Gastrocnemius medialis (tissue), 4 donors: ENCODE data around the gene CDKN1C. TPM values are rescaled to one million over a fixed set of nuclear protein-coding genes. Genes with fewer than 3 reads are reported as not detected.

Experiments used
- ATAC-seq, 2 donors: fragments of 150-250 bp; one replicate each; pipeline ENCODE4 v1.9.1; 2016
- DNase-seq, 2 donors: peaks; one replicate each; pipeline ENCODE4 v3.0.0-alpha.2; 2019
- H3K27ac ChIP-seq, 4 donors: fragments of 200-600 bp; sonication (generic); 1 replicate in 1 of 4; 2 replicates in 3 of 4; pipeline ENCODE4 v1.5.1; 2016 to 2018; ENCODE audit warnings: mild to moderate bottlenecking in 2 of 4, moderate library complexity in 1 of 4
- H3K27me3 ChIP-seq, 3 donors: fragments of 200-600 bp; sonication (generic) in 2 of 3; 1 replicate in 1 of 3; 2 replicates in 2 of 3; pipeline versions ENCODE4 v1.5.1 to v1.6.0; 2016 to 2019; ENCODE audit warnings: mild to moderate bottlenecking in 1 of 3, moderate library complexity in 1 of 3
- H3K36me3 ChIP-seq, 2 donors: fragments of 200-600 bp; sonication (generic) in 1 of 2; one replicate each; pipeline ENCODE4 v1.5.1; 2017 to 2018
- H3K4me1 ChIP-seq, 2 donors: fragments of 200-600 bp; sonication (generic) in 1 of 2; one replicate each; pipeline ENCODE4 v1.5.1; 2016 to 2017; ENCODE audit warnings: mild to moderate bottlenecking in 2 of 2
- H3K4me3 ChIP-seq, 4 donors: fragments of 200-600 bp; sonication (generic) in 3 of 4; 1 replicate in 1 of 4; 2 replicates in 3 of 4; pipeline ENCODE4 v1.5.1; 2016 to 2019; ENCODE audit warnings: mild to moderate bottlenecking in 2 of 4
- H3K9me3 ChIP-seq, 3 donors: fragments of 200-600 bp; sonication (generic) in 2 of 3; 1 replicate in 1 of 3; 2 replicates in 2 of 3; pipeline ENCODE4 v1.5.1; 2016 to 2019
- CTCF ChIP-seq, 5 experiments: fragments of 450-650 bp in 3 of 5; fragments of 200-600 bp in 2 of 5; sonication (generic) in 2 of 5; IDR thresholded peaks in 4 of 5; conservative IDR thresholded peaks in 1 of 5; 1 replicate in 4 of 5; 2 replicates in 1 of 5; pipeline ENCODE4 v1.5.1; 2016 to 2019; ENCODE audit warnings: antibody characterized with exemption in 5 of 5, mild to moderate bottlenecking in 3 of 5, moderate library complexity in 3 of 5
- POLR2A ChIP-seq, 2 donors: fragments of 450-650 bp; IDR thresholded peaks; one replicate each; pipeline ENCODE4 v1.6.1; 2017; ENCODE audit warnings: antibody characterized with exemption in 2 of 2, mild to moderate bottlenecking in 2 of 2, moderate library complexity in 2 of 2
- in situ Hi-C, 4 donors: fragments of 200-750 bp; cut with MboI; loops; one replicate each; pipeline versions ENCODE4 v1.15.0 to v1.8.0; 2017; ENCODE audit warnings: low sequenced_read_pairs in 4 of 4
- intact Hi-C: fragments of 100-400 bp; cut with DNase I; formaldehyde crosslinking; loops from one replicate; pipeline ENCODE4 v1.15.1; 2023; ENCODE audit warnings: low total_unique reads
- total RNA-seq, 4 donors: library from RNA; depleted of rRNA; stranded (reverse); fragments of >200 nt; gene quantifications; one replicate each; pipeline versions ENCODE4 v1.1.0 to v1.2.3, GENCODE V29; 2016

CDKN1C gene
- total RNA-seq, 4 donors from 2014 or later: 22.0 to 56.9 (median 38.5) TPM

GRCh38 chr11:2844996-2845395 is 40.6 kb downstream of the CDKN1C start:
- no peaks in the 10 kb centered on the region for H3K9me3 ChIP-seq
- intact Hi-C loops: no loop called here
- no peak for ATAC-seq
- H3K36me3 ChIP-seq: no peaks in the 10 kb centered on the region
- no peak overlapping the region for H3K4me3 ChIP-seq
- in situ Hi-C loops: no loop called here
- H3K4me1 ChIP-seq: no peaks in the 10 kb centered on the region
- TF ChIP-seq POLR2A (IDR thresholded peaks at IDR 0.05): no peak
- no peak for TF ChIP-seq CTCF (IDR thresholded peaks at IDR 0.05 in 4 of 5, conservative IDR thresholded peaks at IDR 0.05 in 1 of 5)
- no peaks in the 10 kb centered on the region for H3K27me3 ChIP-seq
- DNase-seq: no peak
- H3K27ac ChIP-seq: no peak overlapping the region

GRCh38 chr11:2844116-2844842 is 41.3 kb downstream of the CDKN1C start:
- in situ Hi-C loops: no loop called here
- H3K36me3 ChIP-seq: no peaks in the 10 kb centered on the region
- TF ChIP-seq POLR2A (IDR thresholded peaks at IDR 0.05) (no peak), CTCF (IDR thresholded peaks at IDR 0.05 in 4 of 5, conservative IDR thresholded peaks at IDR 0.05 in 1 of 5) (no peak)
- H3K4me1 ChIP-seq: no peaks in the 10 kb centered on the region
- H3K27me3 ChIP-seq: no peaks in the 10 kb centered on the region
- H3K27ac ChIP-seq: no peak overlapping the region
- DNase-seq (no peak), ATAC-seq (no peak)
- H3K9me3 ChIP-seq: no peaks in the 10 kb centered on the region
- intact Hi-C loops: no loop called here
- no peak overlapping the region for H3K4me3 ChIP-seq

DNA sequence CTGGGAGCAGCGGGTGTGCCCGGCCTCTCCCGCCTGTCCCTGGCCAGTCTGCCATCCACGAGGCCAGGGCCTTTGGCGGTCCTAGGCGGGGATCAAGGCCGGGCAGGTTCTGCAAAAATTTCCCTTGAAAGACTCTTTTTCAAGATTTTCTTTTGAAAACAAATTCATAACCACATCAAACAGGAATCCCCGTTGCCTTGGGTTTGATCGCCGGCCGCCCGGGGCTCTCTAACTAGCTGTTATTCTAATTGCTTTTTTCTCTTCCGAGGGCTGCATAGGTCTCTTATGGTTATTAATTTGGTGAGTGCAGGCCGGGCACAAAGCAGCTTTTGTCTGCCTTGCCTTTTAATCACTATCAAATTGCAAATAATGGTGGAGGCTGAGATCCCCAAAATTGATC is 42.0 kb downstream of the CDKN1C start:
- Histone ChIP-seq H3K27me3 (no peaks in the 10 kb centered on the region), H3K4me1 (no peaks in the 10 kb centered on the region), H3K27ac (no peak overlapping the region), H3K4me3 (no peak overlapping the region), H3K9me3 (no peaks in the 10 kb centered on the region), H3K36me3 (no peaks in the 10 kb centered on the region)
- ATAC-seq (no peak), DNase-seq (no peak)
- intact Hi-C loops (no loop called here), in situ Hi-C loops (no loop called here)
- TF ChIP-seq POLR2A (IDR thresholded peaks at IDR 0.05) (no peak), CTCF (IDR thresholded peaks at IDR 0.05 in 4 of 5, conservative IDR thresholded peaks at IDR 0.05 in 1 of 5) (no peak)

- Histone ChIP-seq H3K4me3 (no peak overlapping the region), H3K27ac (no peak overlapping the region), H3K36me3 (no peaks in the 10 kb centered on the region), H3K4me1 (no peaks in the 10 kb centered on the region), H3K9me3 (no peaks in the 10 kb centered on the region), H3K27me3 (no peaks in the 10 kb centered on the region)
- in situ Hi-C loops: no loop called here
- ATAC-seq: no peak
- no peak for TF ChIP-seq CTCF (IDR thresholded peaks at IDR 0.05 in 4 of 5, conservative IDR thresholded peaks at IDR 0.05 in 1 of 5)
- no peak for TF ChIP-seq POLR2A (IDR thresholded peaks at IDR 0.05)
- DNase-seq: no peak
- intact Hi-C loops: no loop called here
Observed at GRCh38 chr11:2842876-2843275, 42.7 kb downstream of the CDKN1C start.
